HCT116 (cell line): ENCODE data around the gene PLPPR2. TPM values are rescaled to one million over a fixed set of nuclear protein-coding genes. Genes with fewer than 3 reads are reported as not detected.
"Not testable (repeated sequence)": the region's sequence is repeated elsewhere in the genome, so short reads cannot be mapped to it uniquely, and the experiment has no call there.

ENCODE experiments used
- ATAC-seq: fragments of 200-7000 bp; cut with Tn5 transposase; 2 replicates; pipeline ENCODE4 v1.9.1; 2020; ENCODE audit warnings: mild to moderate bottlenecking, moderate library complexity
- BruUV-seq: library from RNA; stranded (reverse); fragments of 400-500 nt; replicated peaks from 2 replicates; lab custom pipeline; 2021; lab: Mats Ljungman, UMichigan
- CTCF ChIA-PET: fragments of 300-600 bp; sonication (Branson Sonifier 250); formaldehyde crosslinking; loops from one replicate; lab custom pipeline; 2021; ENCODE audit warnings: antibody characterized with exemption; lab: Charles Lee
- POLR2A ChIA-PET: fragments of 300-600, 350-600 bp; sonication (Branson Sonifier 250); formaldehyde crosslinking; loops from one replicate; lab custom pipeline; 2021; ENCODE audit warnings: antibody characterized with exemption; lab: Charles Lee
- RAD21 ChIA-PET, 2 experiments: fragments of 300-600 bp; sonication (Branson Sonifier 250); formaldehyde crosslinking; loops; one replicate each; lab custom pipeline; 2023; ENCODE audit warnings: low total read pairs in 2 of 2; ENCODE audit not compliant: uncharacterized antibody in 2 of 2, unreplicated experiment in 2 of 2, low non-redundant PET in 1 of 2; lab: Charles Lee
- DNase-seq: peaks from one replicate; pipeline ENCODE4 v3.0.0-alpha.2; 2010; ENCODE audit warnings: low read depth, low spot score
- H2AFZ ChIP-seq: fragments of 200-600 bp; shearing (Covaris generic), sonication (generic); 2 replicates; pipeline ENCODE4 v1.6.1; 2017; ENCODE audit warnings: low read depth, mixed run types, mixed read lengths, antibody characterized with exemption, low read length; ENCODE audit not compliant: poor library complexity, severe bottlenecking
- H3K27ac ChIP-seq: 2 replicates; pipeline ENCODE4 v1.5.1; 2012; ENCODE audit warnings: low read depth, low read length
- H3K27me3 ChIP-seq: fragments of 200-600 bp; sonication (generic); 2 replicates; pipeline ENCODE4 v1.6.1; 2016; ENCODE audit warnings: mixed run types, low read length, mixed read lengths; ENCODE audit not compliant: insufficient read depth
- H3K36me3 ChIP-seq, 2 experiments: fragments of 200-500 bp in 1 of 2; fragments of 200-600 bp in 1 of 2; sonication (Bioruptor generic) in 1 of 2; sonication (generic) in 1 of 2; 2 replicates each; pipeline versions ENCODE4 v1.5.1 to v1.6.1; 2014 to 2016; ENCODE audit warnings: low read length in 2 of 2, inconsistent platforms in 1 of 2, mixed read lengths in 1 of 2, mixed run types in 1 of 2; ENCODE audit not compliant: insufficient read depth in 2 of 2, control insufficient read depth in 1 of 2
- H3K4me1 ChIP-seq, 2 experiments: fragments of 200-600 bp in 1 of 2; sonication (generic) in 1 of 2; 2 replicates each; pipeline versions ENCODE4 v1.5.1 to v1.6.1; 2012 to 2017; ENCODE audit warnings: low read length in 2 of 2, inconsistent platforms in 1 of 2, mild to moderate bottlenecking in 1 of 2, mixed read lengths in 1 of 2, mixed run types in 1 of 2, moderate library complexity in 1 of 2; ENCODE audit not compliant: insufficient read depth in 2 of 2, control insufficient read depth in 1 of 2
- H3K4me2 ChIP-seq: fragments of 200-600 bp; sonication (generic); 2 replicates; pipeline ENCODE4 v1.6.1; 2017; ENCODE audit warnings: mixed run types, low read length, mixed read lengths
- H3K4me3 ChIP-seq, 2 experiments: fragments of 200-600 bp in 1 of 2; sonication (generic) in 1 of 2; replicated peaks in 1 of 2; 2 replicates each; pipeline ENCODE4 v1.5.1; 2011 to 2016; ENCODE audit warnings: low read length in 2 of 2, control low read depth in 1 of 2, low read depth in 1 of 2, mild to moderate bottlenecking in 1 of 2, mixed read lengths in 1 of 2, mixed run types in 1 of 2
- H3K79me2 ChIP-seq: fragments of 200-600 bp; sonication (generic); 2 replicates; pipeline ENCODE4 v1.6.1; 2017; ENCODE audit warnings: mild to moderate bottlenecking, mixed run types, low read length, moderate library complexity, mixed read lengths; ENCODE audit not compliant: insufficient read depth
- H3K9ac ChIP-seq: fragments of 200-600 bp; sonication (generic); 2 replicates; pipeline ENCODE4 v1.6.1; 2016; ENCODE audit warnings: low read length, mixed read lengths
- H3K9me2 ChIP-seq: fragments of 200-600 bp; sonication (generic), shearing (Covaris generic); 2 replicates; pipeline ENCODE4 v1.6.1; 2017; ENCODE audit warnings: mixed run types, mild to moderate bottlenecking, moderate library complexity; ENCODE audit not compliant: insufficient read depth
- H3K9me3 ChIP-seq, 2 experiments: fragments of 200-500 bp in 1 of 2; fragments of 200-600 bp in 1 of 2; sonication (Bioruptor generic) in 1 of 2; sonication (generic) in 1 of 2; 2 replicates each; pipeline ENCODE4 v1.6.1; 2014 to 2017; ENCODE audit warnings: low read length in 2 of 2, mixed read lengths in 2 of 2, inconsistent platforms in 1 of 2, low read depth in 1 of 2, mild to moderate bottlenecking in 1 of 2, mixed run types in 1 of 2, moderate library complexity in 1 of 2; ENCODE audit not compliant: control insufficient read depth in 1 of 2, insufficient read depth in 1 of 2
- H4K20me1 ChIP-seq: fragments of 200-600 bp; sonication (generic), shearing (Covaris generic); 2 replicates; pipeline ENCODE4 v1.6.1; 2017; ENCODE audit warnings: mixed run types, mild to moderate bottlenecking, moderate library complexity; ENCODE audit not compliant: insufficient read depth
- ATF3 ChIP-seq: IDR thresholded peaks from 2 replicates; pipeline ENCODE4 v1.6.1; 2012
- CTCF ChIP-seq, 3 experiments: fragments of 200-600 bp in 1 of 3; sonication (generic) in 1 of 3; IDR thresholded peaks in 2 of 3; conservative IDR thresholded peaks in 1 of 3; 2 replicates each; pipeline ENCODE4 v1.5.1; 2012 to 2017; ENCODE audit warnings: low read depth in 2 of 3, low read length in 2 of 3, antibody characterized with exemption in 1 of 3, borderline replicate concordance in 1 of 3, control low read depth in 1 of 3, mild to moderate bottlenecking in 1 of 3, mixed read lengths in 1 of 3, mixed run types in 1 of 3, moderate library complexity in 1 of 3; ENCODE audit not compliant: insufficient read depth in 1 of 3
- EGR1 ChIP-seq: IDR thresholded peaks from 2 replicates; pipeline ENCODE4 v1.6.1; 2012; ENCODE audit warnings: low read depth
- ELF1 ChIP-seq: IDR thresholded peaks from 2 replicates; pipeline ENCODE4 v1.6.1; 2012; ENCODE audit warnings: low read depth, borderline replicate concordance
- EZH2phosphoT487 ChIP-seq: fragments of 200-600 bp; IDR thresholded peaks from 2 replicates; pipeline ENCODE4 v1.6.1; 2018; ENCODE audit warnings: antibody characterized with exemption, borderline replicate concordance
- FOSL1 ChIP-seq: IDR thresholded peaks from 2 replicates; pipeline ENCODE4 v1.6.1; 2012; ENCODE audit warnings: low read depth
- JUND ChIP-seq: IDR thresholded peaks from 2 replicates; pipeline ENCODE4 v1.6.1; 2012
- MAX ChIP-seq: IDR thresholded peaks from 2 replicates; pipeline ENCODE4 v1.6.1; 2012
- POLR2A ChIP-seq: IDR thresholded peaks from 2 replicates; pipeline ENCODE4 v1.7.0; 2011; ENCODE audit warnings: borderline replicate concordance; ENCODE audit not compliant: insufficient read depth, insufficient read length; ENCODE audit errors: extremely low read depth
- POLR2AphosphoS5 ChIP-seq: IDR thresholded peaks from 2 replicates; pipeline ENCODE4 v1.6.1; 2011; ENCODE audit warnings: mild to moderate bottlenecking, low read depth, low read length, moderate library complexity
- RAD21 ChIP-seq: IDR thresholded peaks from 2 replicates; pipeline ENCODE4 v1.6.1; 2012; ENCODE audit warnings: low read depth, mild to moderate bottlenecking
- SIN3A ChIP-seq: IDR thresholded peaks from 2 replicates; pipeline ENCODE4 v1.6.1; 2012; ENCODE audit warnings: low read depth
- SP1 ChIP-seq: IDR thresholded peaks from 2 replicates; pipeline ENCODE4 v1.6.1; 2012; ENCODE audit warnings: low read depth
- TCF7L2 ChIP-seq: IDR thresholded peaks from 2 replicates; pipeline ENCODE4 v1.7.0; 2011; ENCODE audit warnings: borderline replicate concordance, inconsistent platforms; ENCODE audit not compliant: insufficient read depth, insufficient read length; ENCODE audit errors: extremely low read depth
- YY1 ChIP-seq: IDR thresholded peaks from 2 replicates; pipeline ENCODE4 v1.6.1; 2011; ENCODE audit warnings: low read length, low read depth, moderate library complexity, mild to moderate bottlenecking; ENCODE audit not compliant: insufficient replicate concordance; ENCODE audit errors: extremely low read depth
- ZBTB33 ChIP-seq: IDR thresholded peaks from 2 replicates; pipeline ENCODE4 v1.6.1; 2011; ENCODE audit warnings: mild to moderate bottlenecking, low read length, moderate library complexity; ENCODE audit not compliant: insufficient replicate concordance; ENCODE audit errors: extremely low read depth
- ZFX ChIP-seq: fragments of 450-650 bp; IDR thresholded peaks from 2 replicates; pipeline ENCODE4 v1.6.1; 2017
- ZNF274 ChIP-seq: fragments of 200-500 bp; sonication (Bioruptor generic); IDR thresholded peaks from 2 replicates; pipeline ENCODE4 v1.6.1; 2014; ENCODE audit warnings: mild to moderate bottlenecking, low read depth, low read length, inconsistent platforms
- intact Hi-C: fragments of 100-400 bp; cut with micrococcal nuclease; formaldehyde crosslinking; loops from 2 replicates; pipeline ENCODE4 v1.10.0; 2022
- total RNA-seq: library from RNA; stranded (reverse); gene quantifications from one replicate; pipeline ENCODE4 v1.2.1, GENCODE V29; 2021; ENCODE audit not compliant: unreplicated experiment

PLPPR2 gene
- total RNA-seq, 1 experiment from 2014 or later: 23.2 TPM

- Histone ChIP-seq H3K4me3 (no peak overlapping the region), H3K9me3 (no peaks in the 10 kb centered on the region), H3K9ac (no peak overlapping the region), H3K4me2 (no peak overlapping the region), H3K36me3 (no peaks in the 10 kb centered on the region), H3K4me1 (no peaks in the 10 kb centered on the region), H3K27me3 (no peaks in the 10 kb centered on the region), H4K20me1 (no peaks in the 10 kb centered on the region), H3K27ac (no peak overlapping the region), H2AFZ (no peak overlapping the region), H3K79me2 (no peaks in the 10 kb centered on the region), H3K9me2 (no peaks in the 10 kb centered on the region)
- CTCF ChIA-PET: interaction anchor here (1.4 kb wide), 1 partner anchor 13 kb away, joined by 4 read pairs; no protein-coding TSS in a partner anchor
- BruUV-seq: no TSS peak
- POLR2A ChIA-PET: no interaction called here
- DNase-seq (no peak), ATAC-seq (no peak)
- RAD21 ChIA-PET: no interaction called here
- intact Hi-C loops: no loop called here
- no peak for TF ChIP-seq ZFX
- TF ChIP-seq POLR2AphosphoS5: no peak
- no peak for TF ChIP-seq ATF3
- no peak for TF ChIP-seq YY1
- no peak for TF ChIP-seq POLR2A
- no peak for TF ChIP-seq MAX
- TF ChIP-seq EZH2phosphoT487: no peak
- no peak for TF ChIP-seq RAD21
- TF ChIP-seq FOSL1: no peak
- no peak for TF ChIP-seq ZNF274
- TF ChIP-seq TCF7L2: no peak
- no peak for TF ChIP-seq EGR1
- TF ChIP-seq JUND: no peak
- no peak for TF ChIP-seq ZBTB33
- TF ChIP-seq SP1: no peak
- TF ChIP-seq CTCF (IDR thresholded peaks at IDR 0.05 in 2 of 3, conservative IDR thresholded peaks at IDR 0.05 in 1 of 3; ENCODE audit: borderline replicate concordance in 1 of 3, insufficient read depth in 1 of 3, low read depth in 2 of 3, low read length in 2 of 3): no peak
- TF ChIP-seq ELF1: no peak
- no peak for TF ChIP-seq SIN3A
- TF ChIP-seq, all 23 proteins: peak for 0
Measured at GRCh38 chr19:11306337-11306736, 48.9 kb upstream of the PLPPR2 start.

- H3K9me2 ChIP-seq, BruUV-seq, H3K27ac ChIP-seq, DNase-seq, H3K9ac ChIP-seq, H3K36me3 ChIP-seq, ATAC-seq, H3K9me3 ChIP-seq, CTCF ChIA-PET, H3K4me2 ChIP-seq, H2AFZ ChIP-seq, H3K79me2 ChIP-seq, H3K4me3 ChIP-seq, intact Hi-C loops, H3K4me1 ChIP-seq, H4K20me1 ChIP-seq, H3K27me3 ChIP-seq, RAD21 ChIA-PET: not testable (repeated sequence)
- POLR2A ChIA-PET: interaction anchor here (1.3 kb wide), 1 partner anchor 55 kb away, joined by 3 read pairs; no protein-coding TSS in a partner anchor
Measured at GRCh38 chr19:11320278-11320995, 34.8 kb upstream of the PLPPR2 start.
